Erythroblast (primary cell): ENCODE results near the gene EVA1B.

Experiments
- GATA1 ChIP-seq: IDR thresholded peaks from 2 replicates; pipeline ENCODE4 v1.6.1; 2011; ENCODE audit warnings: low read depth, mild to moderate bottlenecking, control low read depth, low read length, moderate library complexity
- POLR2A ChIP-seq: IDR thresholded peaks from 2 replicates; pipeline ENCODE4 v1.6.1; 2011; ENCODE audit warnings: mild to moderate bottlenecking, low read length

GRCh38 chr1:36323636-36324352 is at the start of gene EVA1B:
- TF ChIP-seq POLR2A (no peak), GATA1 (no peak)
